Astrocyte of the spinal cord (primary cell): ENCODE measurements around the gene ITGB5.

Experiments
- DNase-seq: peaks from one replicate; pipeline ENCODE4 v3.0.0; 2011; ENCODE audit warnings: low read depth, low spot score
- H3K4me3 ChIP-seq: 2 replicates; pipeline ENCODE4 v1.5.1; 2011; ENCODE audit warnings: low read depth, mild to moderate bottlenecking, low read length, moderate library complexity
- in situ Hi-C: cut with HindIII; loops from 2 replicates; pipeline ENCODE4 v1.10.0; 2017; ENCODE audit warnings: low sequenced_read_pairs
- TF ChIP-seq, protein P1 (sequence below): IDR thresholded peaks from 2 replicates; pipeline ENCODE4 v1.5.1; 2012; ENCODE audit warnings: low read depth, mild to moderate bottlenecking, low read length, inconsistent platforms

ITGB5 gene

GRCh38 chr3:124926426-124927101 lies 39.4 kb upstream of the ITGB5 start:
- TF ChIP-seq, protein P1, sequence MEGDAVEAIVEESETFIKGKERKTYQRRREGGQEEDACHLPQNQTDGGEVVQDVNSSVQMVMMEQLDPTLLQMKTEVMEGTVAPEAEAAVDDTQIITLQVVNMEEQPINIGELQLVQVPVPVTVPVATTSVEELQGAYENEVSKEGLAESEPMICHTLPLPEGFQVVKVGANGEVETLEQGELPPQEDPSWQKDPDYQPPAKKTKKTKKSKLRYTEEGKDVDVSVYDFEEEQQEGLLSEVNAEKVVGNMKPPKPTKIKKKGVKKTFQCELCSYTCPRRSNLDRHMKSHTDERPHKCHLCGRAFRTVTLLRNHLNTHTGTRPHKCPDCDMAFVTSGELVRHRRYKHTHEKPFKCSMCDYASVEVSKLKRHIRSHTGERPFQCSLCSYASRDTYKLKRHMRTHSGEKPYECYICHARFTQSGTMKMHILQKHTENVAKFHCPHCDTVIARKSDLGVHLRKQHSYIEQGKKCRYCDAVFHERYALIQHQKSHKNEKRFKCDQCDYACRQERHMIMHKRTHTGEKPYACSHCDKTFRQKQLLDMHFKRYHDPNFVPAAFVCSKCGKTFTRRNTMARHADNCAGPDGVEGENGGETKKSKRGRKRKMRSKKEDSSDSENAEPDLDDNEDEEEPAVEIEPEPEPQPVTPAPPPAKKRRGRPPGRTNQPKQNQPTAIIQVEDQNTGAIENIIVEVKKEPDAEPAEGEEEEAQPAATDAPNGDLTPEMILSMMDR: no peak
- in situ Hi-C loops: no loop called here
- peak; percentile 11 for DNase-seq
- no peak overlapping the region for H3K4me3 ChIP-seq

- in situ Hi-C loops: no loop called here
- no peak overlapping the region for H3K4me3 ChIP-seq
- no peak for DNase-seq
- TF ChIP-seq, protein P1: no peak
Observed at GRCh38 chr3:124924741-124925140, 37.6 kb upstream of the ITGB5 start.

DNA sequence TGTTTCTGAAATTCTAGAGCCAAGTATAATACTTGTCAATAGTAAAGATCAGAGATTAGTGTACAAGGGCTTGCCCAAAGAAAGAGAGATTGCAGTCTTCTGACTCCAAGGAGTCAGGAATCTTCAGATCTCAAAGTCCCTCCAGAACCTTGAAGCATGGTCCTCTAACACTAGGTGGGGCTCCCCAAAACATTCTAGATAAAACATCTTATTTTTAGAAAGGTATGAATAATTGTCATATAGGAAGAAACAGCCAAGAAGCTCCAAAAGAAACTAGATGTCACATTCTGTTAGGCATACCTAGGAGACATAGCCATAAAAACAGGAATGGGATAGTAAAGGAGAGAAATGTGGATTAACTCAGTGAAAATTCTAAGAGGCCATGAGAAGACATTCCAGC lies 36.7 kb upstream of the ITGB5 start:
- TF ChIP-seq, protein P1: no peak
- no peak overlapping the region for H3K4me3 ChIP-seq
- in situ Hi-C loops: no loop called here
- no peak for DNase-seq

GRCh38 chr3:124920718-124921117 lies 33.6 kb upstream of the ITGB5 start:
- TF ChIP-seq, protein P1: no peak
- no peak overlapping the region for H3K4me3 ChIP-seq
- no peak for DNase-seq
- in situ Hi-C loops: no loop called here

GRCh38 chr3:124919756-124920155 lies 32.6 kb upstream of the ITGB5 start:
- in situ Hi-C loops: no loop called here
- DNase-seq: no peak
- no peak overlapping the region for H3K4me3 ChIP-seq
- TF ChIP-seq, protein P1: no peak

- DNase-seq: no peak
- H3K4me3 ChIP-seq: no peak overlapping the region
- TF ChIP-seq, protein P1: no peak
- in situ Hi-C loops: no loop called here
Observed at GRCh38 chr3:124918524-124918923, 31.4 kb upstream of the ITGB5 start.
